Memory B cell (primary cell): Measurements from ENCODE around the gene SRSF2.
"Not testable (repeated sequence)": the region's sequence is repeated elsewhere in the genome, so short reads cannot be mapped to it uniquely, and the experiment has no call there.

Experiments used
- ATAC-seq: fragments of 150-1000 bp; cut with Tn5 transposase; 2 replicates; pipeline ENCODE4 v1.10.0; 2021; ENCODE audit warnings: low read depth, mild to moderate bottlenecking, moderate library complexity
- DNase-seq, 2 donors: peaks; one replicate each; pipeline ENCODE4 v3.0.0; 2022; ENCODE audit warnings: low spot score in 2 of 2
- H3K27ac Mint-ChIP-seq: one replicate; pipeline ENCODE4 v1.8.0; 2022; ENCODE audit warnings: mild to moderate bottlenecking, moderate library complexity, mixed read lengths
- H3K27me3 Mint-ChIP-seq: one replicate; pipeline ENCODE4 v1.8.0; 2022; ENCODE audit warnings: mixed read lengths
- H3K36me3 Mint-ChIP-seq: one replicate; pipeline ENCODE4 v1.8.0; 2022; ENCODE audit warnings: mild to moderate bottlenecking, mixed read lengths
- H3K4me1 Mint-ChIP-seq: one replicate; pipeline ENCODE4 v1.8.0; 2022; ENCODE audit warnings: mixed read lengths
- H3K4me3 Mint-ChIP-seq: one replicate; pipeline ENCODE4 v1.8.0; 2022; ENCODE audit warnings: mild to moderate bottlenecking, moderate library complexity, mixed read lengths
- H3K9me3 Mint-ChIP-seq: one replicate; pipeline ENCODE4 v1.8.0; 2022; ENCODE audit warnings: mixed read lengths

Gene SRSF2

GRCh38 chr17:76707985-76708807 lies 28.9 kb downstream of the SRSF2 start:
- no peak overlapping the region for H3K4me3 Mint-ChIP-seq
- no peak overlapping the region for H3K27ac Mint-ChIP-seq
- DNase-seq (no peak), ATAC-seq (no peak)
- H3K27me3 Mint-ChIP-seq: no peaks in the 10 kb centered on the region
- H3K4me1 Mint-ChIP-seq: peaks cover 3% of the 10 kb centered on the region
- no peaks in the 10 kb centered on the region for H3K36me3 Mint-ChIP-seq
- no peaks in the 10 kb centered on the region for H3K9me3 Mint-ChIP-seq

GRCh38 chr17:76706817-76707216 lies 30.3 kb downstream of the SRSF2 start:
- H3K27me3 Mint-ChIP-seq: no peaks in the 10 kb centered on the region
- no peak for ATAC-seq
- H3K36me3 Mint-ChIP-seq: no peaks in the 10 kb centered on the region
- no peak for DNase-seq
- H3K27ac Mint-ChIP-seq: no peak overlapping the region
- H3K9me3 Mint-ChIP-seq: no peaks in the 10 kb centered on the region
- peaks cover 3% of the 10 kb centered on the region for H3K4me1 Mint-ChIP-seq
- no peak overlapping the region for H3K4me3 Mint-ChIP-seq

- DNase-seq: no peak
- no peak overlapping the region for H3K27ac Mint-ChIP-seq
- no peaks in the 10 kb centered on the region for H3K36me3 Mint-ChIP-seq
- H3K4me3 Mint-ChIP-seq: no peak overlapping the region
- peaks cover 4% of the 10 kb centered on the region for H3K4me1 Mint-ChIP-seq
- H3K27me3 Mint-ChIP-seq: no peaks in the 10 kb centered on the region
- ATAC-seq: no peak
- H3K9me3 Mint-ChIP-seq: no peaks in the 10 kb centered on the region
Measured at GRCh38 chr17:76704805-76705204, 32.3 kb downstream of the SRSF2 start.

DNA sequence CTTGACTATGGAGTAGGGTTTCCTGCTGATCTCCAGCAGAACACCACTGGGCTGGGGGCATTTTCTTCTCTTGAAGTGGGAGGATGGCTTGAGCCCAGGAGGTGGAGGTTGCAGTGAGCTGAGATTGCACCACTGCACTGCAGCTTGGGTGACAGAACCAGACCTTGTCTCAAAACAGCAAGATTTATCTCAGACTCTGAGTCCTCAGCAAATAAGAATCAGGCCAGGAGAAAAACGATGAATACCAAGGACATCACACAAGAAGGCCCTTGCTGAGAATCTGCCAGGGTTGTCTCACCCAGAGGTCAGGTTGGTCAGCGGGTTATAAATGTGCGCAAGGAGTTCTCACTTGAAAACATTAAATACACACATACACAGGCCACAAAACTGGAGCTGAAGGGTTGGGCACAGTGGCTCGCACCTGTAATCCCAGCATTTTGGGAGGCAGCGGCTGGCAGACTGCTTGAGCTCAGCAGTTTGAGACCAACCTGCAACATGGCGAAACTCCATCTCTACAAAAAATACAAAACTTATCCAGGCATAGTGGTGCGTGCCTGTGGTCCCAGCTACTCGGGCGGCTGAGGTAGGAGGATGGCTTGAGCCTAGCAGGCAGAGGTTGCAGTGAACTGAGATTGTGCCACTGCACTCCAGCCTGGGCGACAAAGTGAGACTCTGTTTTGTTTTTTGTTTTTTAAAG lies 34.0 kb downstream of the SRSF2 start:
- Mint-ChIP-seq H3K36me3 (no peaks in the 10 kb centered on the region), H3K27ac (no peak overlapping the region), H3K9me3 (no peaks in the 10 kb centered on the region), H3K4me1 (peaks cover 4% of the 10 kb centered on the region), H3K27me3 (no peaks in the 10 kb centered on the region), H3K4me3 (no peak overlapping the region)
- ATAC-seq: no peak
- no peak for DNase-seq

DNA sequence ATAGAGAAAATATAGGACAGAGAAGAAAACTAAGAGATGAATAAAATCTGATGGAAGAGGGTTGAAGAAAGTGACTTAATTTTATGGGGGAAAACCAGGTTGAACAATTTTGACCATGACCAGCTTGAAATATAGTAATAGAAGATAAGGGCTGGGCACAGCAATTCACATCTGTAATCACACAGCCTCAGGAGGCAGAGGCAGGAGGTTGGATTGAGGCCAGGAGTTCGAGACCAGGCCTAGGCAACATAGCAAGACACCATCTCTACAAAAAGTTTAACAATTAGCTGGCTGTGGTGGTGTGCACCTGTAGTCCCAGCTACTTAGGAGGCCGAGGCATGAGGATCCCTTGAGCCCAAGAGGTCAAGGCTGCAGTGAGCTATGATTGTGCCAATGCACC lies 35.1 kb downstream of the SRSF2 start:
- no peak for ATAC-seq
- Mint-ChIP-seq H3K27me3 (peaks cover under 1% of the 10 kb centered on the region), H3K4me1 (peaks cover 8% of the 10 kb centered on the region), H3K9me3 (no peaks in the 10 kb centered on the region), H3K4me3 (no peak overlapping the region), H3K27ac (no peak overlapping the region), H3K36me3 (no peaks in the 10 kb centered on the region)
- no peak for DNase-seq

DNA sequence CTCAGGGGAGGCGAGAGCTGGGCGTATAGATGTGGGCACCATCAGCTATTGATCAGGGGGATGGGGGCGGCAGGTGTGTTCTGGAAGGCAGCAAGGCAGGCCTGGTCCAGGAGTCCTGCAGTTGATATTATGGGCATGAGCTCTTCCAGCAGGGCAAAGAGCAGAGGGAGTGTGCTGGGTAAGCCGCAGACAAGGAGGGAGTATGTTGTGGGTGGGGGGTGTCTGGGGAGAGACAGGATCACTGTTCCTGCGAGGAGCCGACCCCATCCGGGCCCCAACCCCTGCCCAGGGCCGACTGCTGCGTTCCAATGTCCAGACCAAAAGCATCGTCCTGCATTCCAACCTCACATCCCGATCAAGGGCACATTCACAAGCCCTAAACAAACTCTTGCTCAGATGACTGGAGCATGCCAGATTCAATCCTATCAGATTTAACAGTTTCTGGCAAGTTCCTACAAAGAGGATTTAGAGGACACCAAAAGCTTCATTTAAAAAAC lies 35.6 kb downstream of the SRSF2 start:
- Mint-ChIP-seq H3K4me3 (no peak overlapping the region), H3K27me3 (peaks cover 1% of the 10 kb centered on the region), H3K27ac (no peak overlapping the region), H3K4me1 (peaks cover 14% of the 10 kb centered on the region), H3K36me3 (no peaks in the 10 kb centered on the region), H3K9me3 (no peaks in the 10 kb centered on the region)
- ATAC-seq (no peak), DNase-seq (no peak)

- Mint-ChIP-seq H3K27ac (peak overlapping the region; percentile 39), H3K27me3 (peaks cover 1% of the 10 kb centered on the region), H3K4me1 (peaks cover 15% of the 10 kb centered on the region), H3K9me3 (no peaks in the 10 kb centered on the region), H3K4me3 (peak overlapping the region; percentile 50), H3K36me3 (no peaks in the 10 kb centered on the region)
- ATAC-seq (peak; percentile 73), DNase-seq (no peak)
Measured at GRCh38 chr17:76700617-76701470, 36.3 kb downstream of the SRSF2 start.

GRCh38 chr17:76700270-76700616 lies 36.9 kb downstream of the SRSF2 start:
- Mint-ChIP-seq H3K9me3 (no peaks in the 10 kb centered on the region), H3K4me1 (peaks cover 17% of the 10 kb centered on the region), H3K4me3 (no peak overlapping the region), H3K36me3 (peaks cover 1% of the 10 kb centered on the region), H3K27ac (peak overlapping the region; percentile 39), H3K27me3 (peaks cover 3% of the 10 kb centered on the region)
- DNase-seq (no peak), ATAC-seq (peak; percentile 26)

DNA sequence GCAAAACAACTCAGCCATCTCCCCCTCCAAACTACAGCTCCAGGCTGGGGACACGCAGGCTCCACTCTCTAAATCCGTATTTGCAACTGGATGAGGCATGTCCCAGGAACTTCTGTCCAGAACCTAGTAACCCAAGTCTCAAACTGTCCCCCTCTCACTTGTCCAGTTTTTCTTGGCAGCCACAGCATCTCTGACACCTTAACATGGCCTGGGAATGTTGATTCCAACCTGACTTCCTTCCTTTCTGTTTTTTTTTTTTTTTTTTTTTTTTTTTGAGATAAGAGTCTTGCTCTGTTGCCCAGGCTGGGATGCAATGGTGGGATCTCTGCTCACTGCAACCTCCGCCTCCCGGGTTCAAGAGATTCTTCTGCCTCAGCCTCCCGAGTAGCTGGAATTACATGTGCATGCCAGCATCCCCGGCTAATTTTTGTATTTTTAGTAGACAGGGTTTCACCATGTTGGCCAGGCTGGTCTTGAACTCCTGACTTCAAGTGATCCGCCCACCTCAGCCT lies 38.6 kb downstream of the SRSF2 start:
- DNase-seq, H3K9me3 Mint-ChIP-seq, H3K27ac Mint-ChIP-seq, H3K4me3 Mint-ChIP-seq, H3K27me3 Mint-ChIP-seq, H3K36me3 Mint-ChIP-seq, ATAC-seq: not testable (repeated sequence)
- peaks cover 17% of the 10 kb centered on the region for H3K4me1 Mint-ChIP-seq

- H3K4me3 Mint-ChIP-seq: no peak overlapping the region
- no peak overlapping the region for H3K27ac Mint-ChIP-seq
- peaks cover 1% of the 10 kb centered on the region for H3K36me3 Mint-ChIP-seq
- ATAC-seq: no peak
- no peaks in the 10 kb centered on the region for H3K9me3 Mint-ChIP-seq
- H3K4me1 Mint-ChIP-seq: peaks cover 17% of the 10 kb centered on the region
- H3K27me3 Mint-ChIP-seq: peaks cover 5% of the 10 kb centered on the region
- DNase-seq: no peak
Measured at GRCh38 chr17:76697702-76698465, 39.2 kb downstream of the SRSF2 start.

GRCh38 chr17:76696763-76697701 lies 40.1 kb downstream of the SRSF2 start:
- peak overlapping the region; percentile 41 for H3K4me3 Mint-ChIP-seq

GRCh38 chr17:76695059-76695831 lies 41.9 kb downstream of the SRSF2 start:
- Mint-ChIP-seq H3K4me1 (peaks cover 13% of the 10 kb centered on the region), H3K4me3 (no peak overlapping the region), H3K27ac (no peak overlapping the region), H3K9me3 (no peaks in the 10 kb centered on the region), H3K36me3 (peaks cover 1% of the 10 kb centered on the region), H3K27me3 (peaks cover 5% of the 10 kb centered on the region)
- no peak for ATAC-seq
- no peak for DNase-seq

More at GRCh38 chr17:76696763-76697701, 40.1 kb downstream of the SRSF2 start:
- ATAC-seq (peak; percentile 53), DNase-seq (no peak)
- peaks cover 17% of the 10 kb centered on the region for H3K4me1 Mint-ChIP-seq
- H3K27me3 Mint-ChIP-seq: peaks cover 5% of the 10 kb centered on the region
- no peaks in the 10 kb centered on the region for H3K9me3 Mint-ChIP-seq
- peaks cover 1% of the 10 kb centered on the region for H3K36me3 Mint-ChIP-seq
- H3K27ac Mint-ChIP-seq: no peak overlapping the region
